ENCODE measurements around the gene SOX5.

The SOX5 gene

DNA sequence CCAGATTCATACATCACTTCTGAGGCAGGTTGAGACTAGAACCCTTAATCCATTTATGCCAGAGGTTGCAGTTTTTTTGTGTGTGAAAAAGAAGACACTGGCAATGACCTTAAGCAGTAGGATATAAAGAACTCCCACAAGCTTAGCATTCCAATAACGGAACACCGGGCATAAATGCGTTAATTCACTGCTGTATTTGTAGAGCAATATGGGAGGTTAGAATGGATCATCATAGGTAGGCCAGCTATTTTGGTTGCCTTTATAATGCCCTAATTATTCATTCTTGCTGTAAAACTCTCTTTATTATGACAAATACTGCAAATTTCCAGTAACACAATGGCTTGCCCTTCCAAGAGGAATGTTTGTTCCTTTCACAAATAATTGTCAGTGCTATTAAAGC lies 322.7 kb downstream of the SOX5 start:
- TF ChIP-seq, protein P1, sequence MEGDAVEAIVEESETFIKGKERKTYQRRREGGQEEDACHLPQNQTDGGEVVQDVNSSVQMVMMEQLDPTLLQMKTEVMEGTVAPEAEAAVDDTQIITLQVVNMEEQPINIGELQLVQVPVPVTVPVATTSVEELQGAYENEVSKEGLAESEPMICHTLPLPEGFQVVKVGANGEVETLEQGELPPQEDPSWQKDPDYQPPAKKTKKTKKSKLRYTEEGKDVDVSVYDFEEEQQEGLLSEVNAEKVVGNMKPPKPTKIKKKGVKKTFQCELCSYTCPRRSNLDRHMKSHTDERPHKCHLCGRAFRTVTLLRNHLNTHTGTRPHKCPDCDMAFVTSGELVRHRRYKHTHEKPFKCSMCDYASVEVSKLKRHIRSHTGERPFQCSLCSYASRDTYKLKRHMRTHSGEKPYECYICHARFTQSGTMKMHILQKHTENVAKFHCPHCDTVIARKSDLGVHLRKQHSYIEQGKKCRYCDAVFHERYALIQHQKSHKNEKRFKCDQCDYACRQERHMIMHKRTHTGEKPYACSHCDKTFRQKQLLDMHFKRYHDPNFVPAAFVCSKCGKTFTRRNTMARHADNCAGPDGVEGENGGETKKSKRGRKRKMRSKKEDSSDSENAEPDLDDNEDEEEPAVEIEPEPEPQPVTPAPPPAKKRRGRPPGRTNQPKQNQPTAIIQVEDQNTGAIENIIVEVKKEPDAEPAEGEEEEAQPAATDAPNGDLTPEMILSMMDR (IDR thresholded peaks at IDR 0.05; ENCODE audit: low read length): no peak
- TF ChIP-seq EZH2 (optimal IDR thresholded peaks at IDR 0.05; ENCODE audit: low read depth, low read length): no peak
- TF ChIP-seq EZH2phosphoT487 (IDR thresholded peaks at IDR 0.05; ENCODE audit: low read length): no peak
- no peak overlapping the region for H3K27ac ChIP-seq (ENCODE audit: low read length)

DNA sequence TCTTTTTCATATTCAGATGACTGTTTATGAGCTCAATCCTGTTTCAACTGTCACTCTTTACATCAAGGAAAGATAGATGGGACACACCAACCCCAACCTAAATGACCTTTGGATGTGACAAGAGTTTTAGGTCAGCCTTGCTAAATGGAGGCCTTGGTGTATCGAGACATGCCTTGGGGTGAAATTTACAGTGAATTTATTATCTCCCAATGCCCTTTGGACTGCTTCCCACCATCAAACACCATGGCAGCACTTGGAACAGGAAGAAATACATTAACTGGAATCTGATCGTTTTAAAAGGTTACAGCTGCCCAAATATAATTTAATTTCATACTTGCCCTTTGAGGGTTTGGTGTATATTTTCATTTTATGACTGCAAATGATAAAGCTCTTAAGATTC lies 327.6 kb downstream of the SOX5 start:
- H3F3A ChIP-seq (ENCODE audit: insufficient read depth, low read length): no peaks in the 10 kb centered on the region
- no peak overlapping the region for H2AFZ ChIP-seq (ENCODE audit: low read length)

More for the DNA sequence above, 322.7 kb downstream of the SOX5 start:
- no peaks in the 10 kb centered on the region for H3K9me3 ChIP-seq (replicated peaks; ENCODE audit: insufficient read depth, low read length)
- H3F3A ChIP-seq (ENCODE audit: insufficient read depth, low read length): no peaks in the 10 kb centered on the region
- H2AFZ ChIP-seq (ENCODE audit: low read length): no peak overlapping the region
- no peaks in the 10 kb centered on the region for H3K36me3 ChIP-seq (replicated peaks; ENCODE audit: insufficient read depth, low read length)
- H3K9me2 ChIP-seq (replicated peaks; ENCODE audit: insufficient read depth, low read length): no peaks in the 10 kb centered on the region
- H4K20me1 ChIP-seq (ENCODE audit: insufficient read depth, low read length): no peaks in the 10 kb centered on the region
- no peak overlapping the region for H3K4me2 ChIP-seq (ENCODE audit: low read depth, low read length)
- no peaks in the 10 kb centered on the region for H3K27me3 ChIP-seq (replicated peaks; ENCODE audit: insufficient read depth, low read length)
- H3K79me2 ChIP-seq (ENCODE audit: low read length): no peaks in the 10 kb centered on the region
- no peak for DNase-seq
- H3K4me3 ChIP-seq (ENCODE audit: low read length): no peak overlapping the region
- no peaks in the 10 kb centered on the region for H3K4me1 ChIP-seq (ENCODE audit: low read length)
- H3K9ac ChIP-seq (ENCODE audit: low read length): no peak overlapping the region

DNA sequence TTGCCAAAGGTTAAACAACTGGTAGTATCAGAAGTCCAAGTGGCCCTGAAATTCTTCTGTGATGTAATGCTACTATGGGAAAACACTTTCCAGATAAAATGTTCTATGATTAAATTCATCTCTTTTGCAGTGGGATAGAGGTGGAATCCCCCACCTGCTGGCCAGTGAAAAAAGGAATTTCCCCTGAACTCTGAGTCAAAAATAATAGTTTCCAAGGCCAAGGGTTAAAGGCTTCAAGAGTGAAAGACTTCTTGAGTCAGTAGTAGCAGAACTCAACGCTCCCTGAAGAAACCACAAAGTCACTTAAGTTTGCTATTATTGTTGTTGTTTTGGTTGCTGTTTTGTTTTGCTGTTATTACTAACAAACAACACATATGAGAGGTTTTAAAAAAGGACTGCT lies 330.8 kb downstream of the SOX5 start:
- H3K79me2 ChIP-seq (ENCODE audit: low read length): no peaks in the 10 kb centered on the region
- H2AFZ ChIP-seq (ENCODE audit: low read length): no peak overlapping the region
- H3K9me2 ChIP-seq (replicated peaks; ENCODE audit: insufficient read depth, low read length): no peaks in the 10 kb centered on the region
- TF ChIP-seq EZH2phosphoT487 (IDR thresholded peaks at IDR 0.05; ENCODE audit: low read length): no peak
- TF ChIP-seq EZH2 (optimal IDR thresholded peaks at IDR 0.05; ENCODE audit: low read depth, low read length): no peak
- TF ChIP-seq, protein P1 (IDR thresholded peaks at IDR 0.05; ENCODE audit: low read length): no peak
- no peaks in the 10 kb centered on the region for H4K20me1 ChIP-seq (ENCODE audit: insufficient read depth, low read length)
- no peaks in the 10 kb centered on the region for H3K9me3 ChIP-seq (replicated peaks; ENCODE audit: insufficient read depth, low read length)
- H3K4me3 ChIP-seq (ENCODE audit: low read length): no peak overlapping the region
- no peak for DNase-seq
- H3K36me3 ChIP-seq (replicated peaks; ENCODE audit: insufficient read depth, low read length): no peaks in the 10 kb centered on the region
- no peaks in the 10 kb centered on the region for H3F3A ChIP-seq (ENCODE audit: insufficient read depth, low read length)
- no peak overlapping the region for H3K27ac ChIP-seq (ENCODE audit: low read length)
- H3K4me1 ChIP-seq (ENCODE audit: low read length): no peaks in the 10 kb centered on the region
- H3K9ac ChIP-seq (ENCODE audit: low read length): no peak overlapping the region
- no peak overlapping the region for H3K4me2 ChIP-seq (ENCODE audit: low read depth, low read length)
- no peaks in the 10 kb centered on the region for H3K27me3 ChIP-seq (replicated peaks; ENCODE audit: insufficient read depth, low read length)

More for the DNA sequence above, 327.6 kb downstream of the SOX5 start:
- Histone ChIP-seq H4K20me1 (ENCODE audit: insufficient read depth, low read length) (no peaks in the 10 kb centered on the region), H3K4me2 (ENCODE audit: low read depth, low read length) (no peak overlapping the region), H3K4me3 (ENCODE audit: low read length) (no peak overlapping the region), H3K79me2 (ENCODE audit: low read length) (no peaks in the 10 kb centered on the region), H3K27ac (ENCODE audit: low read length) (no peak overlapping the region), H3K9ac (ENCODE audit: low read length) (no peak overlapping the region), H3K36me3 (replicated peaks; ENCODE audit: insufficient read depth, low read length) (no peaks in the 10 kb centered on the region), H3K9me2 (replicated peaks; ENCODE audit: insufficient read depth, low read length) (no peaks in the 10 kb centered on the region), H3K27me3 (replicated peaks; ENCODE audit: insufficient read depth, low read length) (no peaks in the 10 kb centered on the region), H3K9me3 (replicated peaks; ENCODE audit: insufficient read depth, low read length) (no peaks in the 10 kb centered on the region), H3K4me1 (ENCODE audit: low read length) (no peaks in the 10 kb centered on the region)
- TF ChIP-seq, protein P1 (IDR thresholded peaks at IDR 0.05; ENCODE audit: low read length): no peak
- TF ChIP-seq EZH2phosphoT487 (IDR thresholded peaks at IDR 0.05; ENCODE audit: low read length): no peak
- TF ChIP-seq EZH2 (optimal IDR thresholded peaks at IDR 0.05; ENCODE audit: low read depth, low read length): no peak
- DNase-seq: no peak

Measured in MM.1S (cell line).